ENCODE measurements around the gene ZNF20.
"Not testable (repeated sequence)": the region's sequence is repeated elsewhere in the genome, so short reads cannot be mapped to it uniquely, and the experiment has no call there.

The ZNF20 gene

DNA sequence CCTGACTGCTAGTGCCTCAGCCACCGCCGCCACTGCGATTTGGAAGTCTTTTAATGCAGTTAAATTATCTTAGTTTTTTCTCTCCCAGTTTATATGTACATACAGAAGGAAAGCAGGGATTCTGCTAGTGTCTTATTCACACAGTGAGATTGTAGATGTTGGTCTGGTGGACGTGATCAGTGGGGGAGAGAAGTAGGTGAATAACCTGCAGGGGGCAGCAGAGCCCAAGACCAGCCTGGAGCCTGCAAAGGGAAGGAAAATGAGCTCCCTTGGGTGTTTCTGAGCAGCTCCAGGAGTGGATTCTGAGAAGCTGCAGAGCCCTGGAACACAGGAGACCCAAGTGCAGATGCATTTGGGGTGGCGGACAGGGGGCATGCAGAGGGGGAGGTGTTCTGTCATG is 49.3 kb downstream of the ZNF20 start:
- Histone ChIP-seq H3K4me1 (ENCODE audit: control insufficient read depth in 1 of 2, insufficient read depth in 2 of 2, low read length in 2 of 2) (peaks cover 0 to 5% of the 10 kb centered on the region in 2 donors), H3K36me3 (ENCODE audit: control insufficient read depth in 1 of 2, insufficient read depth in 2 of 2, low read length in 2 of 2) (no peaks in the 10 kb centered on the region), H3K27ac (ENCODE audit: low read depth, low read length) (no peak overlapping the region), H3K27me3 (ENCODE audit: control insufficient read depth in 1 of 2, insufficient read depth in 2 of 2, low read length in 2 of 2) (no peaks in the 10 kb centered on the region), H3K9ac (ENCODE audit: low read depth in 1 of 2, low read length in 2 of 2) (no peak overlapping the region), H3K9me3 (ENCODE audit: control insufficient read depth in 1 of 2, low read length in 2 of 2) (peaks cover 0 to 3% of the 10 kb centered on the region in 2 donors), H3K4me3 (ENCODE audit: low read depth in 1 of 2, low read length in 2 of 2) (no peak overlapping the region)

DNA sequence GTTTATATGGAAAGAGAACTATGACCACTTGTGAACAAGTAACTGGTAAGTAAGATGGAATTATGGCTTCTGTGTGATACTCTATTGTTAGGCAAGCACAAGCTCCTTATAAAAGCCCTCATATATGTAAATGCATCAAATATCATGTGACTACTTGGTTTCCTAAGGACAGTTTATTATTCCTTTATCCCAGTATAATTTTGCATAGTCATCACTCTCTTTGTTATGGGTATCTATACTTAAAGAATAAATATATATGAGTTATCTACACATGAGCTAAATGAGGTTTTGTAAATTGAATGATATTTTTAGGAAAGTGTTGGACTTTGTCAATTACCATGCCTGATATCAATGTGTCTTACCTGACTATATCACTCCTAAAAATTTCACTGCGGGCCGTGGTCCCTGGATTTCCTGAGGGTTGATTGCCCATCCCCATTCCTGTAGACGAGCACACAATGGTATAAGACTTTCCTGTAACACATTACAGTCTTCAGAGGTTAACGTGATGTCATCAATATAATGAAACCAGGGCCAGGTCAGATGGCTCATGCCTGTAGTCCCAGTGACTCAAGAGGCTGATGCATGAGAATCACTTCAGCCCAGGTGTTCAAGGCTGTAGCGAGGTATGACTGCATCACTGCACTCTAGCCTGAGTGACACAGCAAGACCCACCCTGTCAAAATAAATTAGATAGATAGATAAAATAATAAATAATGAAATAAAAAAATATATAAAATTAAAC is 54.9 kb downstream of the ZNF20 start:
- no peaks in the 10 kb centered on the region for H3K4me1 ChIP-seq (ENCODE audit: control insufficient read depth in 1 of 2, insufficient read depth in 2 of 2, low read length in 2 of 2)
- H3K27me3 ChIP-seq (ENCODE audit: control insufficient read depth in 1 of 2, insufficient read depth in 2 of 2, low read length in 2 of 2) = no peaks in the 10 kb centered on the region
- H3K27ac ChIP-seq (ENCODE audit: low read depth, low read length) = no peak overlapping the region
- no peak overlapping the region for H3K9ac ChIP-seq (ENCODE audit: low read depth in 1 of 2, low read length in 2 of 2)
- no peak overlapping the region for H3K4me3 ChIP-seq (ENCODE audit: low read depth in 1 of 2, low read length in 2 of 2)
- peaks cover 30 to 36% of the 10 kb centered on the region in 2 donors for H3K9me3 ChIP-seq (ENCODE audit: control insufficient read depth in 1 of 2, low read length in 2 of 2)
- no peaks in the 10 kb centered on the region for H3K36me3 ChIP-seq (ENCODE audit: control insufficient read depth in 1 of 2, insufficient read depth in 2 of 2, low read length in 2 of 2)

DNA sequence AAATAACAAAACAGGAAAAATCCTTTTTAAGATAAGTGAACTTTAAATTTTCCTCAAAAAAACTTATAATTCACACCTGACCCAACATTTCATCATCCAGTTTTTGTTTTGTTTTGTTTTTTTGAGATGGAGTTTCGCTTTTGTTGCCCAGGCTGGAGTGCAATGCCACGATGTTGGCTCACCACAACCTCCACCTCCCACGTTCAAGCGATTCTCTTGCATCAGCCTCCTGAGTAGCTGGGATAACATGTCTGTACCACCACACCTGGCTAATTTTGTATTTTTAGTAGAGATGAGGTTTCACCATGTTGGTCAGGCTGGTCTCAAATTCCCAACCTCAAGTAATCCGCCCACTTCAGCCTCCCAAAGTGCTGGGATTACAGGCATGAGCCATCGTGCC is 56.8 kb downstream of the ZNF20 start:
- H3K9me3 ChIP-seq (ENCODE audit: control insufficient read depth in 1 of 2, low read length in 2 of 2) = peaks cover 41 to 47% of the 10 kb centered on the region in 2 donors
- H3K36me3 ChIP-seq (ENCODE audit: control insufficient read depth in 1 of 2, insufficient read depth in 2 of 2, low read length in 2 of 2); H3K27me3 ChIP-seq (ENCODE audit: control insufficient read depth in 1 of 2, insufficient read depth in 2 of 2, low read length in 2 of 2); H3K27ac ChIP-seq (ENCODE audit: low read depth, low read length); H3K4me3 ChIP-seq (ENCODE audit: low read depth in 1 of 2, low read length in 2 of 2); H3K9ac ChIP-seq (ENCODE audit: low read depth in 1 of 2, low read length in 2 of 2); H3K4me1 ChIP-seq (ENCODE audit: control insufficient read depth in 1 of 2, insufficient read depth in 2 of 2, low read length in 2 of 2): not testable (repeated sequence)

Data from duodenal mucosa (tissue), 2 donors.